Endothelial cell of umbilical vein (primary cell): ENCODE measurements around the gene DIAPH2. TPM values are rescaled to one million over a fixed set of nuclear protein-coding genes. Genes with fewer than 3 reads are reported as not detected.

Source experiments
- BruUV-seq: library from RNA; stranded (reverse); fragments of 400-500 nt; replicated peaks from 2 replicates; lab custom pipeline; 2021; lab: Mats Ljungman, UMichigan
- CTCF ChIA-PET: fragments of 300-600, 350-600 bp; sonication (Branson Sonifier 250); formaldehyde crosslinking; loops from one replicate; lab custom pipeline; 2021; ENCODE audit warnings: antibody characterized with exemption, inconsistent platforms; lab: Charles Lee
- POLR2A ChIA-PET: fragments of 300-600, 350-600 bp; sonication (Branson Sonifier 250); formaldehyde crosslinking; loops from one replicate; lab custom pipeline; 2021; ENCODE audit warnings: antibody characterized with exemption, inconsistent platforms; lab: Charles Lee
- DNase-seq: peaks from one replicate; pipeline ENCODE4 v3.0.0-alpha.2; 2011; ENCODE audit warnings: low read depth, low spot score
- FAIRE-seq: peaks from 2 replicates; lab custom pipeline; 2011; peaks lifted over from hg19 to GRCh38; lab: Jason Lieb, UNC
- H2AFZ ChIP-seq: 2 replicates; pipeline ENCODE4 v1.6.0; 2012; ENCODE audit warnings: low read depth, low read length, control low read depth, inconsistent platforms
- H3K27ac ChIP-seq: 2 replicates; pipeline ENCODE4 v1.5.1; 2011; ENCODE audit warnings: low read depth, mild to moderate bottlenecking, control low read depth, low read length, moderate library complexity; ENCODE audit not compliant: insufficient read depth
- H3K27me3 ChIP-seq, 2 experiments: 2 replicates each; pipeline versions ENCODE4 v1.6.0 to v1.6.1; 2011; ENCODE audit warnings: low read length in 2 of 2, mixed read lengths in 1 of 2; ENCODE audit not compliant: control insufficient read depth in 2 of 2, insufficient read depth in 2 of 2
- H3K36me3 ChIP-seq, 2 experiments: 2 replicates in 1 of 2; 3 replicates in 1 of 2; pipeline ENCODE4 v1.5.1; 2011; ENCODE audit warnings: low read length in 2 of 2, mild to moderate bottlenecking in 1 of 2, moderate library complexity in 1 of 2; ENCODE audit not compliant: control insufficient read depth in 2 of 2, insufficient read depth in 2 of 2; ENCODE audit errors: extremely low read depth in 1 of 2
- H3K4me1 ChIP-seq: 3 replicates; pipeline ENCODE4 v1.5.1; 2011; ENCODE audit warnings: mild to moderate bottlenecking, low read length; ENCODE audit not compliant: control insufficient read depth, insufficient read depth; ENCODE audit errors: extremely low read depth
- H3K4me2 ChIP-seq: 2 replicates; pipeline ENCODE4 v1.6.1; 2011; ENCODE audit warnings: low read length, control low read depth, mixed read lengths; ENCODE audit not compliant: insufficient read depth
- H3K4me3 ChIP-seq, 3 experiments: fragments of 200-600 bp in 1 of 3; sonication (generic), shearing (Covaris generic) in 1 of 3; replicated peaks in 1 of 3; 2 replicates each; pipeline ENCODE4 v1.5.1; 2011 to 2016; ENCODE audit warnings: control low read depth in 3 of 3, low read length in 3 of 3, mild to moderate bottlenecking in 2 of 3, inconsistent platforms in 1 of 3, low read depth in 1 of 3, moderate library complexity in 1 of 3; ENCODE audit not compliant: insufficient read depth in 1 of 3
- H3K79me2 ChIP-seq: 2 replicates; pipeline ENCODE4 v1.6.0; 2012; ENCODE audit warnings: low read length, inconsistent platforms; ENCODE audit not compliant: control insufficient read depth, insufficient read depth
- H3K9ac ChIP-seq: replicated peaks from 2 replicates; pipeline ENCODE3; 2011; ENCODE audit warnings: low read length, control low read depth; ENCODE audit not compliant: insufficient read depth; ENCODE audit errors: extremely low read depth
- H3K9me1 ChIP-seq: replicated peaks from 3 replicates; pipeline ENCODE4 v1.6.0; 2011; ENCODE audit warnings: mild to moderate bottlenecking, low read length; ENCODE audit not compliant: control insufficient read depth, insufficient read depth; ENCODE audit errors: extremely low read depth
- H3K9me3 ChIP-seq: replicated peaks from 2 replicates; pipeline ENCODE4 v1.5.1; 2012; ENCODE audit warnings: low read length, inconsistent platforms; ENCODE audit not compliant: control insufficient read depth, insufficient read depth
- H4K20me1 ChIP-seq: replicated peaks from 2 replicates; pipeline ENCODE3; 2011; ENCODE audit warnings: mild to moderate bottlenecking, low read length; ENCODE audit not compliant: control insufficient read depth, insufficient read depth; ENCODE audit errors: extremely low read depth
- CTCF ChIP-seq, 2 donors: IDR thresholded peaks; 1 replicate in 1 of 2; 2 replicates in 1 of 2; pipeline ENCODE4 v1.5.1; 2011; ENCODE audit warnings: low read length in 2 of 2, mild to moderate bottlenecking in 2 of 2, moderate library complexity in 2 of 2, control low read depth in 1 of 2, inconsistent platforms in 1 of 2, low read depth in 1 of 2; ENCODE audit not compliant: insufficient read depth in 1 of 2; ENCODE audit errors: extremely low read depth in 1 of 2
- EZH2 ChIP-seq: IDR thresholded peaks from 2 replicates; pipeline ENCODE4 v1.6.1; 2012; ENCODE audit warnings: borderline replicate concordance, low read depth, mild to moderate bottlenecking, moderate library complexity, low read length, inconsistent platforms; ENCODE audit not compliant: severe bottlenecking
- FOS ChIP-seq: IDR thresholded peaks from 2 replicates; pipeline ENCODE4 v1.6.1; 2011; ENCODE audit warnings: mild to moderate bottlenecking, low read length, moderate library complexity, borderline replicate concordance; ENCODE audit not compliant: insufficient read depth
- GATA2 ChIP-seq: IDR thresholded peaks from 2 replicates; pipeline ENCODE4 v1.7.0; 2011; ENCODE audit warnings: low read depth, mild to moderate bottlenecking, moderate library complexity, mixed read lengths, low read length; ENCODE audit not compliant: insufficient read length, insufficient read depth
- JUN ChIP-seq: IDR thresholded peaks from 2 replicates; pipeline ENCODE4 v1.6.1; 2011; ENCODE audit warnings: borderline replicate concordance, low read depth; ENCODE audit not compliant: insufficient read length, insufficient read depth
- MAX ChIP-seq: IDR thresholded peaks from 2 replicates; pipeline ENCODE4 v1.6.1; 2011; ENCODE audit not compliant: insufficient read depth, insufficient read length
- MYC ChIP-seq: IDR thresholded peaks from one replicate; pipeline ENCODE4 v1.6.1; 2011; ENCODE audit warnings: mild to moderate bottlenecking, low read depth, low read length
- POLR2A ChIP-seq: IDR thresholded peaks from 2 replicates; pipeline ENCODE4 v1.6.1; 2012; ENCODE audit warnings: low read depth, mild to moderate bottlenecking, control low read depth, low read length
- POLR2AphosphoS5 ChIP-seq: IDR thresholded peaks from 2 replicates; pipeline ENCODE4 v1.6.1; 2012; ENCODE audit warnings: low read depth, mild to moderate bottlenecking, control low read depth, low read length, moderate library complexity; ENCODE audit not compliant: insufficient read depth
- dilution Hi-C: fragments of 300-500 bp; cut with MboI; formaldehyde crosslinking; loops from one replicate; pipeline ENCODE4 v1.15.0; 2019; ENCODE audit warnings: low sequenced_read_pairs; ENCODE audit not compliant: extremely low pct_ligation_motif_present
- intact Hi-C: fragments of 100-400 bp; cut with micrococcal nuclease; formaldehyde crosslinking; loops from one replicate; pipeline ENCODE4 v1.10.0; 2022
- polyA plus RNA-seq, 4 experiments: library from polyadenylated mRNA; depleted of rRNA in 3 of 4; stranded (reverse) in 3 of 4; unstranded in 1 of 4; fragments of >200 nt; gene quantifications; 2 replicates each; pipeline versions ENCODE4 v1.2.1 to v1.2.3, GENCODE V29; 2011 to 2012; ENCODE audit warnings: missing spikeins in 1 of 4
- total RNA-seq: library from RNA; stranded (reverse); gene quantifications from 2 replicates; pipeline ENCODE4 v1.2.3, GENCODE V29; 2021

The DIAPH2 gene
- total and polyA plus RNA-seq, 2 donors (not counting 3 experiments of a cell fraction or from before 2014, with no cell fraction given): 3.0 to 30.0 TPM

GRCh38 chrX:97547877-97548578 lies 863.4 kb downstream of the DIAPH2 start:
- H3K79me2 ChIP-seq: no peaks in the 10 kb centered on the region
- FAIRE-seq (peak; percentile 60), DNase-seq (peak; percentile 8)
- no peak overlapping the region for H3K4me3 ChIP-seq
- H3K36me3 ChIP-seq: no peaks in the 10 kb centered on the region
- H4K20me1 ChIP-seq: no peaks in the 10 kb centered on the region
- H3K9me1 ChIP-seq: no peaks in the 10 kb centered on the region
- peak overlapping the region; percentile 17 for H3K4me2 ChIP-seq
- no peak overlapping the region for H2AFZ ChIP-seq
- TF ChIP-seq JUN: peak; percentile 20
- TF ChIP-seq CTCF (IDR thresholded peaks at IDR 0.05; ENCODE audit: extremely low read depth in 1 of 2, insufficient read depth in 1 of 2, low read depth in 1 of 2, low read length in 2 of 2): no peak
- no peak for TF ChIP-seq MYC
- TF ChIP-seq FOS: peak; percentile 26
- dilution Hi-C loops (no loop called here), intact Hi-C loops (no loop called here)
- no peak overlapping the region for H3K9ac ChIP-seq
- H3K27me3 ChIP-seq: no peaks in the 10 kb centered on the region
- CTCF ChIA-PET: no interaction called here
- POLR2A ChIA-PET: no interaction called here
- no TSS peak for BruUV-seq
- peaks cover 6% of the 10 kb centered on the region for H3K4me1 ChIP-seq
- no peak overlapping the region for H3K27ac ChIP-seq
- H3K9me3 ChIP-seq: no peaks in the 10 kb centered on the region

GRCh38 chrX:97551821-97552220 lies 867.2 kb downstream of the DIAPH2 start:
- no peaks in the 10 kb centered on the region for H3K27me3 ChIP-seq
- H4K20me1 ChIP-seq: no peaks in the 10 kb centered on the region
- H3K79me2 ChIP-seq: no peaks in the 10 kb centered on the region
- TF ChIP-seq MAX (no peak), CTCF (IDR thresholded peaks at IDR 0.05; ENCODE audit: extremely low read depth in 1 of 2, insufficient read depth in 1 of 2, low read depth in 1 of 2, low read length in 2 of 2) (no peak), MYC (no peak), POLR2A (no peak), POLR2AphosphoS5 (no peak), EZH2 (no peak), JUN (no peak), FOS (no peak), GATA2 (no peak)
- ChIA-PET POLR2A (no interaction called here), CTCF (no interaction called here)
- no peak overlapping the region for H3K4me2 ChIP-seq
- H3K36me3 ChIP-seq: no peaks in the 10 kb centered on the region
- DNase-seq (no peak), FAIRE-seq (no peak)
- H2AFZ ChIP-seq: no peak overlapping the region
- H3K9me1 ChIP-seq: no peaks in the 10 kb centered on the region
- H3K4me1 ChIP-seq: peaks cover 6% of the 10 kb centered on the region
- no TSS peak for BruUV-seq
- H3K27ac ChIP-seq: no peak overlapping the region
- dilution Hi-C loops: no loop called here
- intact Hi-C loops: no loop called here
- H3K9me3 ChIP-seq: no peaks in the 10 kb centered on the region
- no peak overlapping the region for H3K9ac ChIP-seq
- H3K4me3 ChIP-seq: no peak overlapping the region
